OCI-LY1 (cell line): ENCODE results near the gene P2RY8.

Experiments used
- CTCF ChIP-seq: fragments of 200-600 bp; sonication (generic), shearing (Covaris generic); IDR thresholded peaks from 2 replicates; pipeline ENCODE4 v1.5.1; 2017; ENCODE audit warnings: mild to moderate bottlenecking, antibody characterized with exemption, low read length, moderate library complexity, mixed read lengths
- EZH2 ChIP-seq: fragments of 200-600 bp; sonication (generic), shearing (Covaris generic); IDR thresholded peaks from 2 replicates; pipeline ENCODE4 v1.8.0; 2017; ENCODE audit warnings: borderline replicate concordance, mixed run types, mild to moderate bottlenecking, antibody characterized with exemption, low read length, moderate library complexity, mixed read lengths

GRCh38 chrX:1427756-1428155 lies 109.2 kb downstream of the P2RY8 start:
- TF ChIP-seq CTCF (no peak), EZH2 (no peak)
